Testis (tissue), 3 donors: ENCODE results near the gene CEP72. TPM values are rescaled to one million over a fixed set of nuclear protein-coding genes. Genes with fewer than 3 reads are reported as not detected.

Experiments used
- DNase-seq: peaks from one replicate; pipeline ENCODE4 v3.0.0-alpha.2; 2019
- H3K27ac ChIP-seq, 2 donors: fragments of 200-600 bp; sonication (generic); one replicate each; pipeline ENCODE4 v1.5.1; 2019
- H3K27me3 ChIP-seq: fragments of 200-600 bp; sonication (generic); one replicate; pipeline ENCODE4 v1.5.1; 2019
- H3K36me3 ChIP-seq: fragments of 200-600 bp; sonication (generic); one replicate; pipeline ENCODE4 v1.5.1; 2017; ENCODE audit warnings: low read depth; ENCODE audit errors: missing control alignments
- H3K4me1 ChIP-seq: fragments of 200-600 bp; sonication (generic); one replicate; pipeline ENCODE4 v1.5.1; 2019
- H3K4me3 ChIP-seq, 2 donors: fragments of 200-600 bp; sonication (generic); one replicate each; pipeline ENCODE4 v1.5.1; 2017 to 2019
- H3K9me3 ChIP-seq: fragments of 200-600 bp; sonication (generic); one replicate; pipeline ENCODE4 v1.5.1; 2017
- CTCF ChIP-seq, 3 experiments: fragments of 450-650 bp in 2 of 3; fragments of 200-600 bp in 1 of 3; sonication (generic) in 1 of 3; IDR thresholded peaks; one replicate each; pipeline ENCODE4 v1.5.1; 2016 to 2019; ENCODE audit warnings: antibody characterized with exemption in 3 of 3, mild to moderate bottlenecking in 2 of 3, moderate library complexity in 1 of 3
- POLR2A ChIP-seq: fragments of 450-650 bp; IDR thresholded peaks from one replicate; pipeline ENCODE4 v1.6.1; 2017; ENCODE audit warnings: antibody characterized with exemption, mild to moderate bottlenecking, moderate library complexity
- WGBS, 2 donors: methylation state at CpG; one replicate each; pipeline ENCODE4 v1.1.5; 2018; 5-methylcytosine and 5-hydroxymethylcytosine counted together
- intact Hi-C: fragments of 100-400 bp; cut with DNase I; formaldehyde crosslinking; loops from one replicate; pipeline ENCODE4 v1.15.1; 2023; ENCODE audit warnings: low total_unique reads
- polyA plus RNA-seq: library from polyadenylated mRNA; stranded (reverse); fragments of 350-450 nt; fragmentation: Illumina TruSeq; extraction: RNeasy Lipid Tissue Mini Kit (QIAGEN cat#74804); gene quantifications from one replicate; pipeline ENCODE4 v1.2.3, GENCODE V29; 2014; ENCODE audit warnings: low read depth, low replicate concordance; ENCODE audit not compliant: insufficient read depth
- total RNA-seq, 2 donors: library from RNA; depleted of rRNA; stranded (reverse); fragments of >200 nt; gene quantifications; one replicate each; pipeline ENCODE4 v1.2.3, GENCODE V29; 2016

The CEP72 gene
- total and polyA plus RNA-seq, 3 donors from 2014 or later = 18.5 to 31.2 (median 19.8) TPM

GRCh38 chr5:621341-621761 is 9.2 kb downstream of the CEP72 start:
- TF ChIP-seq CTCF (IDR thresholded peaks at IDR 0.05) (no peak), POLR2A (no peak)
- no peak overlapping the region for H3K27ac ChIP-seq
- no peak for DNase-seq
- intact Hi-C loops = no loop called here
- H3K4me1 ChIP-seq = no peaks in the 10 kb centered on the region
- H3K27me3 ChIP-seq = no peaks in the 10 kb centered on the region
- H3K36me3 ChIP-seq = no peaks in the 10 kb centered on the region
- 97% methylated on average over 12 to 16 of the region's 16 CpGs for WGBS, 2 donors
- no peaks in the 10 kb centered on the region for H3K9me3 ChIP-seq
- no peak overlapping the region for H3K4me3 ChIP-seq

GRCh38 chr5:622359-622758 is 10.2 kb downstream of the CEP72 start:
- no peak overlapping the region for H3K27ac ChIP-seq
- TF ChIP-seq POLR2A (no peak), CTCF (IDR thresholded peaks at IDR 0.05) (no peak)
- H3K4me1 ChIP-seq = no peaks in the 10 kb centered on the region
- WGBS, 2 donors = 91 to 93% methylated on average over 5 to 9 of the region's 9 CpGs
- no peaks in the 10 kb centered on the region for H3K9me3 ChIP-seq
- DNase-seq = no peak
- H3K27me3 ChIP-seq = no peaks in the 10 kb centered on the region
- H3K36me3 ChIP-seq = no peaks in the 10 kb centered on the region
- intact Hi-C loops = no loop called here
- H3K4me3 ChIP-seq = no peak overlapping the region

GRCh38 chr5:622946-623522 is 10.9 kb downstream of the CEP72 start:
- no peak overlapping the region for H3K4me3 ChIP-seq
- no peak for DNase-seq
- H3K27me3 ChIP-seq = no peaks in the 10 kb centered on the region
- no peaks in the 10 kb centered on the region for H3K9me3 ChIP-seq
- 92 to 94% methylated on average over 30 to 31 of the region's 31 CpGs for WGBS, 2 donors
- TF ChIP-seq POLR2A (no peak), CTCF (IDR thresholded peaks at IDR 0.05) (no peak)
- intact Hi-C loops = no loop called here
- H3K36me3 ChIP-seq = no peaks in the 10 kb centered on the region
- no peaks in the 10 kb centered on the region for H3K4me1 ChIP-seq
- H3K27ac ChIP-seq = no peak overlapping the region

GRCh38 chr5:623531-623930 is 11.4 kb downstream of the CEP72 start:
- Histone ChIP-seq H3K4me1 (no peaks in the 10 kb centered on the region), H3K27me3 (no peaks in the 10 kb centered on the region), H3K4me3 (no peak overlapping the region), H3K9me3 (no peaks in the 10 kb centered on the region), H3K27ac (no peak overlapping the region), H3K36me3 (no peaks in the 10 kb centered on the region)
- DNase-seq = no peak
- TF ChIP-seq CTCF (IDR thresholded peaks at IDR 0.05) (no peak), POLR2A (no peak)
- WGBS, 2 donors = 92 to 94% methylated on average over 13 of the region's 13 CpGs
- intact Hi-C loops = no loop called here
